K562 (cell line): ENCODE data around the gene RAPSN. TPM values are rescaled to one million over a fixed set of nuclear protein-coding genes. Genes with fewer than 3 reads are reported as not detected.

Source experiments
- BACH1 ChIP-seq: fragments of 200-800 bp; sonication (Bioruptor generic); IDR thresholded peaks from 2 replicates; pipeline ENCODE4 v1.6.1; 2016; ENCODE audit warnings: missing genetic modification characterization, missing compliant biosample characterization
- BDP1 ChIP-seq: IDR thresholded peaks from 3 replicates; pipeline ENCODE4 v1.6.1; 2011; ENCODE audit not compliant: insufficient read length, insufficient read depth
- BRD4 ChIP-seq: fragments of 200-600 bp; sonication (generic); IDR thresholded peaks from 2 replicates; pipeline ENCODE4 v1.6.1; 2017; ENCODE audit warnings: inconsistent platforms
- NEUROD1 ChIP-seq: fragments of 150-350 bp; IDR thresholded peaks from 2 replicates; pipeline ENCODE4 v1.6.1; 2014; ENCODE audit warnings: borderline replicate concordance, low read length, low read depth; ENCODE audit not compliant: partially characterized antibody
- PRPF4 ChIP-seq: fragments of 200-400 bp; formaldehyde crosslinking; IDR thresholded peaks from one replicate; pipeline ENCODE4 v1.6.1; 2017; ENCODE audit warnings: low read length, low read depth, mild to moderate bottlenecking; ENCODE audit not compliant: insufficient read depth, poor library complexity, severe bottlenecking
- RBM22 ChIP-seq: fragments of 200-400 bp; formaldehyde crosslinking; IDR thresholded peaks from 2 replicates; pipeline ENCODE4 v1.6.1; 2018; ENCODE audit warnings: low read length, low read depth; ENCODE audit not compliant: poor library complexity, severe bottlenecking
- SETDB1 ChIP-seq: IDR thresholded peaks from one replicate; pipeline ENCODE4 v1.6.1; 2012; ENCODE audit warnings: low read length, control low read depth, inconsistent platforms
- SIN3A ChIP-seq, 2 experiments: fragments of 150-350 bp in 1 of 2; IDR thresholded peaks; 2 replicates each; pipeline ENCODE4 v1.6.1; 2011 to 2016; ENCODE audit warnings: borderline replicate concordance in 2 of 2, low read depth in 2 of 2, low read length in 2 of 2, mild to moderate bottlenecking in 2 of 2, moderate library complexity in 2 of 2; ENCODE audit not compliant: control insufficient read depth in 1 of 2
- SMARCA5 ChIP-seq: fragments of 450-650 bp; IDR thresholded peaks from 2 replicates; pipeline ENCODE4 v1.6.1; 2016
- YY1 ChIP-seq, 3 experiments: IDR thresholded peaks; 2 replicates each; pipeline ENCODE4 v1.6.1; 2011; ENCODE audit warnings: low read length in 2 of 3, mild to moderate bottlenecking in 2 of 3, moderate library complexity in 2 of 3, borderline replicate concordance in 1 of 3, control low read depth in 1 of 3, low read depth in 1 of 3; ENCODE audit not compliant: insufficient read depth in 3 of 3, insufficient replicate concordance in 2 of 3, control insufficient read depth in 1 of 3, insufficient read length in 1 of 3; ENCODE audit errors: extremely low read depth in 1 of 3
- ZNF263 ChIP-seq: sonication (generic); formaldehyde crosslinking; IDR thresholded peaks from 2 replicates; pipeline ENCODE4 v1.8.0; 2022; ENCODE audit warnings: mild to moderate bottlenecking, missing genetic modification reagents, borderline replicate concordance
- ZNF384 ChIP-seq: IDR thresholded peaks from 2 replicates; pipeline ENCODE4 v1.6.1; 2012; ENCODE audit warnings: low read depth, low read length, improper control_type of control experiment
- ZNF707 ChIP-seq: fragments of 250-450 bp; sonication (Bioruptor Pico); conservative IDR thresholded peaks from 2 replicates; pipeline ENCODE4 v1.8.0; 2022; ENCODE audit warnings: inconsistent platforms, mild to moderate bottlenecking, moderate library complexity
- ZNF76 ChIP-seq: fragments of 250-450 bp; sonication (Bioruptor Pico); IDR thresholded peaks from 2 replicates; pipeline ENCODE4 v1.4.0; 2020; ENCODE audit warnings: mild to moderate bottlenecking, moderate library complexity, borderline replicate concordance
- ZNF830 ChIP-seq: fragments of 250-450 bp; sonication (Bioruptor Pico); IDR thresholded peaks from 2 replicates; pipeline ENCODE4 v1.5.0; 2021; ENCODE audit warnings: mild to moderate bottlenecking
- polyA plus RNA-seq, 8 experiments: library from polyadenylated mRNA; depleted of rRNA in 4 of 8; stranded (reverse) in 5 of 8; unstranded in 3 of 8; fragments of >200 nt; fragmentation: Nextera tagmentation in 2 of 8; fragmentation: Illumina TruSeq in 1 of 8; extraction: Ambion mirVana in 2 of 8; extraction: Trizol in 1 of 8; gene quantifications; 2 replicates each; pipeline versions ENCODE4 v1.2.1 to v1.2.3, GENCODE V29; 2011 to 2014; ENCODE audit warnings: inconsistent platforms in 1 of 8, missing spikeins in 1 of 8
- total RNA-seq, 7 experiments: library from RNA; depleted of rRNA in 6 of 7; stranded (reverse); fragments of >200 nt in 6 of 7; fragmentation: Illumina TruSeq in 2 of 7; extraction: Trizol in 2 of 7; gene quantifications; 2 replicates each; pipeline versions ENCODE4 v1.2.1 to v1.2.3, GENCODE V29; 2011 to 2021; ENCODE audit warnings: low replicate concordance in 1 of 7
- TF ChIP-seq, protein P1 (sequence below): fragments of 250-450 bp; sonication (Bioruptor Pico); IDR thresholded peaks from 2 replicates; pipeline ENCODE4 v1.5.0; 2022; ENCODE audit warnings: mild to moderate bottlenecking
- TF ChIP-seq, protein P2 (sequence below): sonication (generic); formaldehyde crosslinking; IDR thresholded peaks from 2 replicates; pipeline ENCODE4 v1.8.0; 2022; ENCODE audit warnings: mild to moderate bottlenecking, missing genetic modification reagents
- TF ChIP-seq, protein P3 (sequence below): sonication (generic); formaldehyde crosslinking; IDR thresholded peaks from 2 replicates; pipeline ENCODE4 v1.8.0; 2022; ENCODE audit warnings: mild to moderate bottlenecking, low read depth, missing genetic modification reagents

The RAPSN gene
- total and polyA plus RNA-seq, 9 of the 15 experiments (the other 6 are each of a cell fraction or from before 2014, with no cell fraction given) = 0.06 to 0.11 TPM; not detected in 7

DNA sequence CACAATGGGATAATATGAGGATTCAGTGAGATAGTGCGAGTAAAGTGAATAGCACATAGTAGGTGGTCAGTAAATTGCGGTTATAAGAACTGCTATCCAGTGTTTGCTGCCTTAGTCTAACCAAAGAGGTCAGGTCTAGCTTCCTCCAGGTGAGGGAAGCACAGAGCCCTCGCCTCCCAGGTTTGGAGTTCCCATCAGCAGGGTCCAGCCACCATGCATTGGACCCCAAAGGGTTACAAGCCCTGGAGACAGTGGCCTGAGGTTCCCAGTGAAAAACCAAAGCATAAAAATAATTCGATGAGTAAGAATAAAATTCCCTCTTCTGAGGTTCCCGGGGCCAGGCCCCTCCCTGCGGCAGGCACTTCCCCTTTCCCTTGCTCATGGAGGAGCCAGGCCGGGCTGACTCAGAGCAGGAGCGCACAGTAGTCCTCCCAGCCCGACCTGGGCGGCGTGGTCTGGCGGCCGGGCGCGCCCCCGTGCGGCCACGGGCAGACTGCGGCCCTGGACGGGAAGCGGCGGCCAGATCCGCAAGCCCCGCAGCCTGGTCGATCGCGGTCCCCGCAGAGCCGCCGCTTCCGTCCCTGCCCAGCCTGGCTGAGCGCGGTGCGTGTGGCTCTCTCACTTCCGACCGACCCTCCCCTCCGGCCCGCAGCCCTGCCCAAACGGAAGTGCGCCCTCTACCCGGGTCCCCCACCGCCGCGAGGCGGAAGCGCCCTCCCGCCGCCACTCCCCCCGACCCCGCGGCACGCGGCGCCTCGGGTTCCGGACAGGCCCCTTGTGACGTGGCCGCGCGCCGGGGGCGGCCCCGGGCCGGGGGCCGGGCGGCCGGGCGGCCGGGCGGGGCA, 41.0 kb downstream of the RAPSN start, which contains the start of gene SLC39A13 (continued):
- TF ChIP-seq BDP1 (no peak), SETDB1 (no peak), RBM22 (peak; percentile 79), SMARCA5 (peak; percentile 68), NEUROD1 (peak; percentile 63), ZNF707 (CRISPR knock-in tag) (no peak), BRD4 (peak; percentile 61; the same call in 1 of the 2 replicates), ZNF384 (peak; percentile 58), ZNF830 (CRISPR knock-in tag) (0 out of 2 replicates have a peak, but pooled peaks have one; percentile 63), YY1 (IDR thresholded peaks at IDR 0.05; ENCODE audit: borderline replicate concordance in 1 of 3, control insufficient read depth in 1 of 3, extremely low read depth in 1 of 3, insufficient read depth in 3 of 3, insufficient read length in 1 of 3, insufficient replicate concordance in 2 of 3, low read depth in 1 of 3, low read length in 2 of 3) (peak in 1 of 3 experiments; percentile 73), ZNF263 (CRISPR knock-in tag) (peak; percentile 100), ZNF76 (CRISPR knock-in tag) (no peak), PRPF4 (peak; percentile 45), BACH1 (tag) (peak; percentile 19; the same call in 1 of the 2 replicates), SIN3A (IDR thresholded peaks at IDR 0.05; ENCODE audit: borderline replicate concordance in 2 of 2, control insufficient read depth in 1 of 2, low read depth in 2 of 2, low read length in 2 of 2) (peak; percentile 12 to 69; a peak in 2 of 4 replicates)
- TF ChIP-seq, protein P1, sequence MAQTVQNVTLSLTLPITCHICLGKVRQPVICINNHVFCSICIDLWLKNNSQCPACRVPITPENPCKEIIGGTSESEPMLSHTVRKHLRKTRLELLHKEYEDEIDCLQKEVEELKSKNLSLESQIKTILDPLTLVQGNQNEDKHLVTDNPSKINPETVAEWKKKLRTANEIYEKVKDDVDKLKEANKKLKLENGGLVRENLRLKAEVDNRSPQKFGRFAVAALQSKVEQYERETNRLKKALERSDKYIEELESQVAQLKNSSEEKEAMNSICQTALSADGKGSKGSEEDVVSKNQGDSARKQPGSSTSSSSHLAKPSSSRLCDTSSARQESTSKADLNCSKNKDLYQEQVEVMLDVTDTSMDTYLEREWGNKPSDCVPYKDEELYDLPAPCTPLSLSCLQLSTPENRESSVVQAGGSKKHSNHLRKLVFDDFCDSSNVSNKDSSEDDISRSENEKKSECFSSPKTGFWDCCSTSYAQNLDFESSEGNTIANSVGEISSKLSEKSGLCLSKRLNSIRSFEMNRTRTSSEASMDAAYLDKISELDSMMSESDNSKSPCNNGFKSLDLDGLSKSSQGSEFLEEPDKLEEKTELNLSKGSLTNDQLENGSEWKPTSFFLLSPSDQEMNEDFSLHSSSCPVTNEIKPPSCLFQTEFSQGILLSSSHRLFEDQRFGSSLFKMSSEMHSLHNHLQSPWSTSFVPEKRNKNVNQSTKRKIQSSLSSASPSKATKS (CRISPR knock-in tag) = 0 out of 2 replicates have a peak, but pooled peaks have one; percentile 8
- TF ChIP-seq, protein P2, sequence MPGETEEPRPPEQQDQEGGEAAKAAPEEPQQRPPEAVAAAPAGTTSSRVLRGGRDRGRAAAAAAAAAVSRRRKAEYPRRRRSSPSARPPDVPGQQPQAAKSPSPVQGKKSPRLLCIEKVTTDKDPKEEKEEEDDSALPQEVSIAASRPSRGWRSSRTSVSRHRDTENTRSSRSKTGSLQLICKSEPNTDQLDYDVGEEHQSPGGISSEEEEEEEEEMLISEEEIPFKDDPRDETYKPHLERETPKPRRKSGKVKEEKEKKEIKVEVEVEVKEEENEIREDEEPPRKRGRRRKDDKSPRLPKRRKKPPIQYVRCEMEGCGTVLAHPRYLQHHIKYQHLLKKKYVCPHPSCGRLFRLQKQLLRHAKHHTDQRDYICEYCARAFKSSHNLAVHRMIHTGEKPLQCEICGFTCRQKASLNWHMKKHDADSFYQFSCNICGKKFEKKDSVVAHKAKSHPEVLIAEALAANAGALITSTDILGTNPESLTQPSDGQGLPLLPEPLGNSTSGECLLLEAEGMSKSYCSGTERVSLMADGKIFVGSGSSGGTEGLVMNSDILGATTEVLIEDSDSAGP (CRISPR knock-in tag) = peak; percentile 24; the same call in 1 of the 2 replicates
- TF ChIP-seq, protein P3, sequence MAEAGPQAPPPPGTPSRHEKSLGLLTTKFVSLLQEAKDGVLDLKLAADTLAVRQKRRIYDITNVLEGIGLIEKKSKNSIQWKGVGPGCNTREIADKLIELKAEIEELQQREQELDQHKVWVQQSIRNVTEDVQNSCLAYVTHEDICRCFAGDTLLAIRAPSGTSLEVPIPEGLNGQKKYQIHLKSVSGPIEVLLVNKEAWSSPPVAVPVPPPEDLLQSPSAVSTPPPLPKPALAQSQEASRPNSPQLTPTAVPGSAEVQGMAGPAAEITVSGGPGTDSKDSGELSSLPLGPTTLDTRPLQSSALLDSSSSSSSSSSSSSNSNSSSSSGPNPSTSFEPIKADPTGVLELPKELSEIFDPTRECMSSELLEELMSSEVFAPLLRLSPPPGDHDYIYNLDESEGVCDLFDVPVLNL (CRISPR knock-in tag) = no peak
